SK-N-DZ (cell line): ENCODE results near the gene MBP.
"Not testable (repeated sequence)": the region's sequence is repeated elsewhere in the genome, so short reads cannot be mapped to it uniquely, and the experiment has no call there.

Experiments used
- DNase-seq: peaks from one replicate; pipeline ENCODE4 v3.0.0-alpha.2; 2015; ENCODE audit warnings: low spot score

MBP gene

GRCh38 chr18:77025123-77025522 is 107.5 kb downstream of the MBP start:
- no peak for DNase-seq

GRCh38 chr18:77024476-77024875 is 108.1 kb downstream of the MBP start:
- no peak for DNase-seq

DNA sequence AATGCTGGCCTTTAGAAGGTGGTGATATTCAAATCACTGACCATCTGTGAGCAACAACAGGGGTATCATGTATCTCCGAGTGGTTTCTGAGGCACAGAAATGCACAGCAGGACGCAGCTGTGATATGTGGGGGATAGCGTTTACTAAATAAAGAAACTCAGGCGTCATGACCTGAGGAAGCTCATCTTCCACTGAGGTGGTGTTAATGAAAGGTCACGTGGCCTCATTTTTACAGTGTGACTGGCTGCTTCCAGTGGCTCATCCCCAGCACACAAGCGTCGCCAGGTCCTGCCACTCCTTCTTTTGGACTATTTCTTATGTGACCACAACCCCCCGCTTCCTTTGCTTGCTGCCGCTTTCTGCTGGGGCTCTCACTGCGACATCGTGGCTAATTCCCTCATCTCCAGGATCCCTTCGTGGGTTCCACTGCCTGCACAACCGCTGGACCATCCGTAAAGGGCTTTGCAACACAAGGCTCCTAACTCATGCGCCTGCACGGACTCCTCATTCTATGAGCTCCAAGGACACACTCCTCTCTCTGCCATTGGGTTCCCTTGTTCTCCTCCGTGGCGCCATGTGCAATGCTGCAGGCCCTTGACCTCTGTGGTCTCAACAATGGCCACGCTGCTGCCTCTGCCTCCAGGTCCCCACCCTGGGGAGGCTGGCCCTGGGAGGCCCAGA is 109.3 kb downstream of the MBP start:
- DNase-seq = no peak

DNA sequence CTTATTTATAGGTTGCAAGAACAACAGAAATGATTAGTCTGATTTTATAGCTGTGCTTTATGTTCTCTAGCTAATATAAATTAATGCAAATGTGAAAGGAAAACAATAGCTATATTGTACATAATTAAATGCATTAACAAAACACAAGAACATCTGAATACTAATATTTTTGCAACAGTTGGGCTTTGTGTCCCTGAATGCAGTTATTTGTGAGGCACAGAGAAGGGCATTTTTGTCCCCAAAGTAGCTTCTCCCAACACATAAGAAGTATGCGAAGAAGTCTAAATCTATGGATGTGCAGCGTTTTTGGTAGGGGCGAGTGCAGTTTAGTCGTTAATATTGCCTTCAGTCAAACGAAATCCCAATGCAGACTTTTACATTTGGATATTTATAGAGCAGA is 110.0 kb downstream of the MBP start:
- DNase-seq = no peak

- no peak for DNase-seq
Observed at GRCh38 chr18:77022116-77022515, 110.5 kb downstream of the MBP start.

- DNase-seq = not testable (repeated sequence)
Observed at GRCh38 chr18:77021478-77021877, 111.1 kb downstream of the MBP start.

DNA sequence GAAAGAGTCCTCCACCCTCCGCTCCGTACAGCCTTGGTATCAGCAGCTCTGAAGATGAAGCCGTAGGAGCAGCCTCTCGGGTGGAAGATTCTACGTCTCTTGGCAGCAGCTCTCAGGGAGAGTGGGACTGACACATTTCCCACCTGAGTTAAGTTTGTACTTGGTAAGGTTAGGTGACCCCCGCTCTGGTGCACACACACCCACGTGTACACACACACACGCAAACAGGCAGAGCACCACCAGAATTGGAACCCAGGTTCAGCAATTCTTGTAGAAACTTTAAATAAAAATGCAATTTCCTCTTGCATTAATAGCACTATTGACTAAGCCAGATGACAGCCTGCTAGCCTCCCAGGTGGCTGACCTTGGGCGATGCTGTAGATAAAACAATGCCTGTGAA is 111.5 kb downstream of the MBP start:
- no peak for DNase-seq

DNA sequence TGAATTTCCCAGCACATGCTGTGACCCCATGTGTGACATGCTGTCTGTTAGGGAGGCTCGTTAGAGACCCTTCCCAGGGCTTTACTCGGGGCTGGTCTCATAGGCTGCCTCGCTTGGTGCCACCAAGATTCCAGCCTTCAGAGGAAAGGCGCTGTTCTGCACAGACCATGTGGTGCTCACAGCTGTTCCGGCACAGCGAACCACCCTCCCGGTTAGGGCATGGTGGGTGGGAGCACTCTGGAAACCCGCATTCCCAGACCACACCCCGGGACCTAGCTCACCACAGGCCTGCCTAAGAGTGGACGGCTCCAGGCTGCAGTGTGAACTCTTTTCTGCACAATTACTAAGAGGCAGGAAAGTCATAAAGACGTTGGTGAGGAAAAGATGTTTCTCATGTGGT is 112.0 kb downstream of the MBP start:
- DNase-seq = no peak

DNA sequence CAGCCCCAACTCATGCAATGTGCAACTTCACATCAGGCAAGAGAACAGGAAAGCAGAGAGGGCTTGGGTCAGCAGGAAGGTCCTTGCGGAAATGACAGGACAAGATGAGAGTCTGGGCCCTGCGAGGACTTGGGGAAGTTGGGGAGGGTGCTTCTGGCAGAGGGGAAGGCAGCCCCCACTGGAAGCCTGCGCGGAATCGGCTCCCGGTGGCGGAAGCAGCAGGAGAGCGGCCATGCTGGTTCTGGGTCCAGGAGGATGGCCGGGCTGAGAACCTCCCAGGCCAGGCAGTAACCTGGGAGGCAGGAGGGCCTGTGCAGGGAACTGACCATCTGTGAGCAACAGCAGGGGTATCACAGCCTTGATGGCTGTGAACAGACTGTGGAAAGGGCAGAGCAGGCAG is 112.9 kb downstream of the MBP start:
- no peak for DNase-seq

DNA sequence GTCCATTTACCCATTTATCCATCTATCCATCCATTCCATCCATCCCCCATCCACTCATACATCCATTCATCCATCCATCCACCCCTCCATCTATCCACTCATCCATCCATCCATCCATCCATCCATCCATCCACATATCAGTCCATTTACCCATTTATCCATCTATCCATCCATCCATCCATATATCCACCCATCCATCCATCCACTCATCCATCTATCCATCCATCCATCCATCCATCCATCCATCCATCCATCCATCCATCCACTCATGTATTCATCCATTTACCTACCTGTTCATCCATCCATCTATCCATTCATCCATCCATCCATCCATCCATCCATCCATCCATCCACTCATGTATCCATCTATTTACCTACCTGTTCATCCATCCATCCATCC is 113.9 kb downstream of the MBP start:
- DNase-seq = not testable (repeated sequence)

DNA sequence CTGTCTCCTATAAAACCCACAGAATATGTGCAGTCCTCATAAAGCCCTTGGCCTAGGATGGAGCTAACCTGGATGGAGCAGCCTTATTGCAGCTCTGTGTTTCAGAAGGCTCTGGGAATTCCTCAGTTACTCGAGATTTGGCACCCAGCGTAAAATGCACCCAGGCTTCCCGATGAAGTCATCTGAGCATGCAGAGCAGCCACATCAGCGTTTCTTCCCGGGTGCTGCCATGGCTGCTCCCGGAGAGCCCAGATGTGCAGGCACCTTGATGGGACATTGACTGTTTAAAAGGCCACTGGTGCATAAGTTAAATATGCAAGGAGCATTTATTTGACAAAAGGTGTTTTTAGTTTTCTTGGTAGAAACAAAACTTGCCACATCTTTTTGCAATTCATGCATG is 115.2 kb downstream of the MBP start:
- DNase-seq = no peak

DNA sequence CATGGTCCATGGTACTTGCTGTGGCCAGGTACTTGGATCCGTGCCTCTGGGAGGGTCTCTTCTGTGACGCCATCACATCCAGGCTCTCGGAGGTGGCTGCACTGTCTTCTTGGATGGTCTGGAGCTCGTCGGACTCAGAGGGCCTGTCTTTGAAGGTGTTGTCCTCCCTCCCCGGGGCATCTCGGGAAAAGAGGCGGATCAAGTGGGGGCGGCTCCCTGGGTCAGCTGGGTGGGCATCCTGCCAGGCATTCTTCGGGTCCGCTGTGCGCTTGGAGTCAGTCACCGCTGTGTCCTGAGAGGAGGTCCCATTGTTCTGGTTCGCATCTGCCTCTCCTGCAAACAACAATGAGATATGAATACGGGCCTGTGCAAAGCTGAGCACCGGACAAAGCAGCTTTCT is 115.6 kb downstream of the MBP start:
- no peak for DNase-seq

DNA sequence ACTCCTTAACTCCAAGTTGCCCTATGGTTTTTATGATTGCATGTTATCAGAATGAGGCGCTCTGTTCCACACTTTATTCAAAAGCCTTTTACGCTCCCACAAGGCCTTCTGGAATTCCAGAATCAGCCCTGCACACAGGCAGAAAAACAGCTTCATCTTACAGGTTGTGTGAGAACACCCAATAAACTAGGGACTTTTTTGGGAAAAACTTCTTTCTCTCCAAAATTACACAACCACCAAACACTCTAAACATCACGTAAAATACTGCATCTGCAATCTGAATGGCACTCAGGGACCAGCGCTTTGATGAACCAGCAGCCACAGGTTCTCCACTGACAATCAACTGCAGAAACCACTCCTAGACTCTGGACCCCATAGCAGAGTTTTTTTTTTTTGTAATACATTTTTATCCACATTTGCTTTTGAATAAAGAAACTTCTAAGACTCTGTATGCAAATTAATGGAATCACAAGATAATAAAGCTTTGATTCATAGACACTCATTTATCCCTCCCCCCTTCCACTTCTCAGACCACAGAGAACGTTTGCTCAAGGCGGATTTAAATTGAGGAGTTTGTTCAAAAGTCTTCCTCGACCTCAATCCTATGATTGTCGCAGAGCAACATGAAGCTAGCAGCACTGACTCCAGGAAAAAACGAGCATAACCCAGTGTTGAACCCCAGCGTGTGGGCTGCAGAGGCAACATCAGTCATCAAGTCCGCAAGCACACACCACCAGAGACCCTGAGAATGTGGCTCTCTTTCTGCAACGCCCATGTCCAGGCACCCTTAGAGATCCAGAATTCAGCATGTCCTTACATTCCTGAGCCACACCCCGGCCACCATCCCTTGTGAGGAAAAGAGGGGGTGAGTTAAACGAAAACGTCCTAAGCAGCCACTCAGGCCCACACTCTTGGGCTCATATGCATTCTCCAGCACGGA is 116.5 kb downstream of the MBP start:
- DNase-seq = no peak

DNA sequence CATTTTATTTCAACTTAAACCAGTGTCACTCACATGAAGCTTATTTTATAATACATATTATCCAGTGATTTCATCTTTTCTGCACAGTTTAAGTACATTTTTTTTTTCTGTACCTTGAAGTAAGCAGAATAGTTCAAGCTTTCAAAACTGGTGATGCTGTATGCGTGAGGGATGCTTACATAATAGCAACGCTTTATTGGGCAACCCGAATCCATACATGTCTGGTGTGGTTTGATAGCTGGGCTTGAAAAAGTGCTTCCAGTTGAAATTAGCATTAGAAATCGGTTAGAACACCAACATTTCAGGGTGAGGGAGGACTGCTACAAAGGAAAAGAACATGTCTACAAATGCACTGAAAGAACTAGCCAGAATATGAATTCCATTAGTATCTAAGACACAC is 117.4 kb downstream of the MBP start:
- no peak for DNase-seq

GRCh38 chr18:77014538-77014937 is 118.0 kb downstream of the MBP start:
- no peak for DNase-seq

- no peak for DNase-seq
Observed at GRCh38 chr18:77013811-77014521, 118.6 kb downstream of the MBP start.

GRCh38 chr18:77012806-77013541 is 119.6 kb downstream of the MBP start:
- DNase-seq = no peak

GRCh38 chr18:77012120-77012519 is 120.5 kb downstream of the MBP start:
- no peak for DNase-seq

DNA sequence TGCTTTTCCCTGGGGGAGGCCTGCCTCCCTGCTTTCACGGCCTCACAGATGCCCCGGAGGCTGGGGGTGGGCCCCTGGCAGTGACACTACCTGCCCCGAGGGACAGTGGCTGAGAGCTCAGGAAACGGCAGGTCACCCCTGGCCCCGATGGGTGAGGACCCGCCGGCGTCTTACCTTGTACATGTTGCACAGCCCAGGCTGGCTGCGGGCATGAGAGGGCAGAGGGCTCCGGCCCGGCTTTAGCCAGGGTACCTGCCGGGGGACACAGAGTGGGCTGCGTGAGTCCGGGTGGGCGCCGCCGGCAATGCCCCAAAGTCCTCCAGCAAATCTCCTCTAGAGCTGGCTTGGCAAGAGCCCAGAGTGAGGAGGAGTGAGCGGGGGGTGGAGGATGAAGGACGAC is 122.9 kb downstream of the MBP start:
- DNase-seq = no peak

- DNase-seq = no peak
Observed at GRCh38 chr18:77008576-77009315, 123.8 kb downstream of the MBP start.

- DNase-seq = no peak
Observed at GRCh38 chr18:77008006-77008405, 124.6 kb downstream of the MBP start.
